Psoas muscle (tissue), 8 donors: ENCODE measurements around the gene IL1R2. TPM values are rescaled to one million over a fixed set of nuclear protein-coding genes. Genes with fewer than 3 reads are reported as not detected.
A peak's percentile ranks its signal among the peaks of the same experiment; 100 is the strongest.

Experiments used
- ATAC-seq, 4 donors: fragments of 200-7000 bp; cut with Tn5 transposase; one replicate each; pipeline ENCODE4 v1.9.1; 2020; ENCODE audit warnings: moderate library complexity in 3 of 4, mild to moderate bottlenecking in 2 of 4
- DNase-seq, 2 donors: peaks; one replicate each; pipeline ENCODE4 v3.0.0-alpha.2; 2020
- H3K27ac ChIP-seq: fragments of 200-600 bp; one replicate; pipeline ENCODE4 v1.8.0; 2022
- H3K27me3 ChIP-seq, 3 donors: fragments of 200-600 bp in 1 of 3; one replicate each; pipeline versions ENCODE4 v1.6.1 to v1.8.0; 2013 to 2022; ENCODE audit warnings: low read length in 2 of 3, mild to moderate bottlenecking in 2 of 3, moderate library complexity in 1 of 3; ENCODE audit not compliant: insufficient read depth in 3 of 3
- H3K36me3 ChIP-seq, 2 donors: fragments of 200-600 bp in 1 of 2; one replicate each; pipeline versions ENCODE4 v1.6.1 to v1.8.0; 2013 to 2022; ENCODE audit warnings: low read depth in 1 of 2, mild to moderate bottlenecking in 1 of 2, moderate library complexity in 1 of 2; ENCODE audit not compliant: insufficient read depth in 1 of 2
- H3K4me1 ChIP-seq: fragments of 200-600 bp; one replicate; pipeline ENCODE4 v1.8.0; 2022
- H3K4me3 ChIP-seq: fragments of 200-600 bp; one replicate; pipeline ENCODE4 v1.8.0; 2022; ENCODE audit warnings: mild to moderate bottlenecking
- H3K9me3 ChIP-seq: fragments of 200-600 bp; one replicate; pipeline ENCODE4 v1.8.0; 2022
- CTCF ChIP-seq: fragments of 200-600 bp; IDR thresholded peaks from one replicate; pipeline ENCODE4 v1.8.0; 2022; ENCODE audit warnings: antibody characterized with exemption
- WGBS, 3 donors: extraction: QIAGEN DNeasy Blood & Tissue Kit; methylation state at CpG; one replicate each; pipeline versions ENCODE4 v1.1.6 to v1.1.7; 2013; 5-methylcytosine and 5-hydroxymethylcytosine counted together
- intact Hi-C, 2 donors: fragments of 100-400 bp; cut with DNase I; formaldehyde crosslinking; loops; one replicate each; pipeline versions ENCODE4 v1.11.0 to v1.14.2; 2022
- polyA plus RNA-seq, 3 donors: library from polyadenylated mRNA; stranded (reverse); fragments of 200-250 nt; gene quantifications; one replicate each; pipeline ENCODE4 v1.2.3, GENCODE V29; 2013
- total RNA-seq, 4 donors: library from RNA; stranded (reverse); fragmentation: NEBNext Ultra II Directional in 2 of 4; extraction: Animal tissue kit (Norgen Biotek cat#: 25700) in 2 of 4; gene quantifications; one replicate each; pipeline versions ENCODE4 v1.2.1 to v1.2.4, GENCODE V29; 2021 to 2023
- donor health status: healthy with polysubstance abuse.
- donor health status: DM: no; HTN: no; CAD: no; lungs with moderate emphysema.
- donor health status: Bipolar disorder and iron deficiency.
- donor health status: healthy.
- donor health status: DM: yes; HTN: yes; CAD: no.
- donor health status: DM: no; HTN: no; CAD: no.
- donor health status: DM: no; HTN: no; CAD: no.
- donor health status: DM: yes; HTN: yes; CAD: no.

IL1R2 gene
- total and polyA plus RNA-seq, 7 donors = 0.41 to 3.4 (median 1.3) TPM

- ATAC-seq (peak; percentile 21 to 49 (median 36)), DNase-seq (peak in 1 of 2 donors; percentile 40)
- Histone ChIP-seq H3K36me3 (no peaks in the 10 kb centered on the region), H3K4me3 (no peak overlapping the region), H3K4me1 (peaks cover 3% of the 10 kb centered on the region), H3K27me3 (no peaks in the 10 kb centered on the region), H3K9me3 (no peaks in the 10 kb centered on the region), H3K27ac (no peak overlapping the region)
- TF ChIP-seq CTCF = no peak
- 56 to 67% (median 58%) methylated on average over 10 of the region's 10 CpGs for WGBS, 3 donors
- intact Hi-C loops = no loop called here
These were observed 41.4 kb downstream of the IL1R2 start for GRCh38 chr2:102033031-102033749.

DNA sequence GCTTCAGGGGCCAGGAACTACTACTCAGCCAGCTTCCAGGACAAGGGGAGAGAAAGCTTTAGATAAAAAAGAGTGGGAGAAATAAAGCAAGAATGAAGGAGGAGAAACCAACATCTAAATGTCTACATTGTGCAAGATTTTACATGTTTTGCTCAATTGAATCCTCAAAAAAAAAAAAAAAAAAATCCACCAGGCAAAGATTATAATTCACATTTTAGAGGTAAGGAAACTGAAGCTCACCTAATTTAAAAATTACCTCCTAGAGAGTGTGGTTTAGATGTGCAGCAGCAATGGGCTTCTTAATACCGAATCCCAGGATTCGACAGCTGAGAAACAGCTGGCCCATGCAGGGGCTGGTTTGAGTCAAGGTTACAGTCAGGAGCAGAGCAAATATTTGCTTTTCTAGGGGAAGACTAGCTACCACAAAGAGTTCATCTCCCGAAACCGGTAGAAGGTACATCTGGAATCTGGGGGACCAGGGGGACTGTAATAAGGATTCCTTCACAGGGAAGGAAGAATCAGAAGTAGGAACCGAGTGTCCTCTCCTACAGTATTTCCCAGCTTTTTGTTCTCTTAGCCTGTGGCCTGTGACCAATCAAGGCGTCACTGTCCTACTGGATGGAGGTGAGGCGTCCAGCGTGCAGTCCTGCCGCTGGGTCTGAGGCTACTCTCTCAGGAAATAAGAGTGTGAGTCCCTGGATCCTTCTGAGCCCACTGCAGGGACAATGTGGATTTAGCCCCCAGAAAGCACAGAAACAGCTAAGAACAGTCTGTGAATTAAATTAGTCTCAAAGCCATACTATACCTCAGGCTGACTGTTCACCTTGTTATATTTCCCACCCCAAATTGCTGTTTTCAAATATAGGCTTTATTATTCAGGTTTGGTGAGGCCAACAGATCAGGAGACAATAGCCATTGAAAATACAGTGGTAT, 42.3 kb downstream of the IL1R2 start:
- DNase-seq (no peak), ATAC-seq (peak in 1 of 4 donors; percentile 20)
- Histone ChIP-seq H3K4me3 (no peak overlapping the region), H3K9me3 (no peaks in the 10 kb centered on the region), H3K4me1 (peaks cover 3% of the 10 kb centered on the region), H3K27me3 (no peaks in the 10 kb centered on the region), H3K27ac (no peak overlapping the region), H3K36me3 (no peaks in the 10 kb centered on the region)
- WGBS, 3 donors = 52 to 68% (median 57%) methylated on average over 9 of the region's 9 CpGs
- no peak for TF ChIP-seq CTCF
- intact Hi-C loops = no loop called here

DNA sequence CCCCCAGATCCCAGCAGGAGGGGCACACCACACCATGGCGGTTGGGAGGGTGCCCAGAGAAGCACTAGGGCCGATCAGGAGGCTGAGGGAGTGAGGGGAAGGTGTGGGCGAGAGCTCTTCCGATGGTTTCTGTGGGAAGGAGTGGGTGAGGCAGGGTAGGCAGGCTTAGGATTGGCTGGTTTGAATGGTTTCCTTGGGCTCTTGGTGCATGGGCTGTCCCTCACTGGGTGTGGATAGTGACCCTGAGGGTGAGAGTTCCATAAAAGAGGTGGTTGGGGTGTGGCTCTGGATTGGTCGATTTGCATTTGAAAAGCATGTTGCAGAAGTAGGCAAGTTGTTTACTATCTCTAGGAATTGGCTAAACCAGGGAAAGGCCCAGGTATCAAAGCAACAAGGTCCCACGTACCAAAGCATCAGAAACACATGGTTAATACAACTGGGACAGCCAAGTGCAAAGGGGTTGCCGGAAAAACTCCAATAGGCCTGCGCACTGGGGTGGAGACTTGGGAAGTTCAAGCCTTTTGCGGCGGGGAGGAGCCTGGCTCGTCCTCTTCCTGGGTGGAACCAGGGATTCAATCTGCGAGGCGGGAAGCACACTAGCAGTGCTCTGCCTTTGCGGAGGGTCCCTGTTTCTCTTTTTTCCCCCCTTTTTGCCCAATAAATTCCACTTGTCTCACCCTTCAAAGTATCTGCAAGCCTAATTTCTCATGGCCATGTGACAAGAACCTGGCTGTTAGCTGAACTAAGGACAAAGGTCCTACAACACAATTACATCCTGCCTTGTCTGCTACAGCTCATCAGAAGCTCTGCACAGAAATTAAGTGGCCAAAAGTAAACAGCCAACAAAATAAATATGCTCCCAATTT, 43.2 kb downstream of the IL1R2 start:
- no peak for TF ChIP-seq CTCF
- Histone ChIP-seq H3K4me3 (no peak overlapping the region), H3K4me1 (peaks cover 3% of the 10 kb centered on the region), H3K9me3 (no peaks in the 10 kb centered on the region), H3K36me3 (no peaks in the 10 kb centered on the region), H3K27me3 (no peaks in the 10 kb centered on the region), H3K27ac (no peak overlapping the region)
- ATAC-seq (no peak), DNase-seq (no peak)
- WGBS, 3 donors = 80 to 88% (median 84%) methylated on average over 14 of the region's 14 CpGs
- intact Hi-C loops = no loop called here

DNA sequence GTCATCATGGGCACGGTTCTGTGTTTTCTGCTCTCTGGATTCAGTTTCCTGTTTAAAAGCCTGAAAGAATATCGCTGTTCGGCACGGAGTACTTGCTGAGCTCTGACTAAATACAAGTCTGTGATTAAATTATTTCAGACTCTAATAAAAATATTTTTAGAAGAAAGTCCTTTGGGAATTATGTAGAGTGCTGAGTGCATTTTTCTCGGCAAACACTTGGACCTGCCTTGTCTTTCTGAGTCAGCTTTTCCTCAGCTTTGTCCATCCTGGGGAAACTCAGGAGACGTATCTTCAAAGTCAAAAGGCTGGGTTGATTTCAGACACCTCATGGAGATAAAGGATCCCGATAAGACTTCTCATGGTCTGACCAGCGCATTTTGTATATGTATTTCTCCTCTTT, 45.9 kb downstream of the IL1R2 start:
- H3K4me1 ChIP-seq = peaks cover 3% of the 10 kb centered on the region
- intact Hi-C loops = no loop called here
- no peaks in the 10 kb centered on the region for H3K36me3 ChIP-seq
- H3K4me3 ChIP-seq = peak overlapping the region; percentile 15
- ATAC-seq = peak in 3 of 4 donors; percentile 41 to 51 (median 48)
- H3K27me3 ChIP-seq = no peaks in the 10 kb centered on the region
- H3K27ac ChIP-seq = peak overlapping the region; percentile 65
- H3K9me3 ChIP-seq = no peaks in the 10 kb centered on the region
- TF ChIP-seq CTCF = no peak
- WGBS, 3 donors = 27 to 42% (median 33%) methylated on average over 8 of the region's 8 CpGs
- DNase-seq = no peak
